ENCODE results near the gene ZNF750. TPM values are rescaled to one million over a fixed set of nuclear protein-coding genes. Genes with fewer than 3 reads are reported as not detected.
A peak's percentile ranks its signal among the peaks of the same experiment; 100 is the strongest.

The ZNF750 gene
- polyA plus RNA-seq, 1 experiment = not detected

DNA sequence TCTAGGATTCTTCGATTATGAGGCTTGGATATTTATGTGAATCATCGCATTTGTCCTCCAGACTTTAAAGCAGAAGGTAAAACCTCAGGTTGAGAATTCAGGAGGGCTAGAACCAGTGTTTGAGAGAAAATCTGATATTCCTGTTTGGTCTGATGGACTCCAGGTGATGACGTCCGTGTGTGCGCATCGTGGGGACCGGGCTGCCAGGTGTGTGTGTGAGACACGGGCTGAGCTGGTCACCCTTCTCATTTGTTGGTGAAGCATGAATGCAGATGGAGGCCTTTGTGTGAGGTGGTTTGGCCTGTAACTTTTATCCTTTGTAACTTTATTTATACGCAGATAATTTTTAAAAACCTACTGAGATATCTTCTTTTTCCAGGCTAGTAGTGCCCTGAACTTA is 42.8 kb downstream of the ZNF750 start:
- no peak for DNase-seq (ENCODE audit: low read depth, low spot score)
- H3K27me3 ChIP-seq (ENCODE audit: control insufficient read depth, insufficient read depth, low read length) = no peaks in the 10 kb centered on the region
- POLR2A ChIA-PET = no interaction called here
- no peak overlapping the region for H3K4me3 ChIP-seq (ENCODE audit: low read depth, low read length)
- TF ChIP-seq, protein P1, sequence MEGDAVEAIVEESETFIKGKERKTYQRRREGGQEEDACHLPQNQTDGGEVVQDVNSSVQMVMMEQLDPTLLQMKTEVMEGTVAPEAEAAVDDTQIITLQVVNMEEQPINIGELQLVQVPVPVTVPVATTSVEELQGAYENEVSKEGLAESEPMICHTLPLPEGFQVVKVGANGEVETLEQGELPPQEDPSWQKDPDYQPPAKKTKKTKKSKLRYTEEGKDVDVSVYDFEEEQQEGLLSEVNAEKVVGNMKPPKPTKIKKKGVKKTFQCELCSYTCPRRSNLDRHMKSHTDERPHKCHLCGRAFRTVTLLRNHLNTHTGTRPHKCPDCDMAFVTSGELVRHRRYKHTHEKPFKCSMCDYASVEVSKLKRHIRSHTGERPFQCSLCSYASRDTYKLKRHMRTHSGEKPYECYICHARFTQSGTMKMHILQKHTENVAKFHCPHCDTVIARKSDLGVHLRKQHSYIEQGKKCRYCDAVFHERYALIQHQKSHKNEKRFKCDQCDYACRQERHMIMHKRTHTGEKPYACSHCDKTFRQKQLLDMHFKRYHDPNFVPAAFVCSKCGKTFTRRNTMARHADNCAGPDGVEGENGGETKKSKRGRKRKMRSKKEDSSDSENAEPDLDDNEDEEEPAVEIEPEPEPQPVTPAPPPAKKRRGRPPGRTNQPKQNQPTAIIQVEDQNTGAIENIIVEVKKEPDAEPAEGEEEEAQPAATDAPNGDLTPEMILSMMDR (IDR thresholded peaks at IDR 0.05; ENCODE audit: low read depth, low read length) = no peak
- CTCF ChIA-PET = no interaction called here
- peaks cover 16% of the 10 kb centered on the region for H3K9me3 ChIP-seq (ENCODE audit: control insufficient read depth, insufficient read depth, low read length)
- no peak overlapping the region for H3K27ac ChIP-seq (ENCODE audit: low read depth, low read length)

DNA sequence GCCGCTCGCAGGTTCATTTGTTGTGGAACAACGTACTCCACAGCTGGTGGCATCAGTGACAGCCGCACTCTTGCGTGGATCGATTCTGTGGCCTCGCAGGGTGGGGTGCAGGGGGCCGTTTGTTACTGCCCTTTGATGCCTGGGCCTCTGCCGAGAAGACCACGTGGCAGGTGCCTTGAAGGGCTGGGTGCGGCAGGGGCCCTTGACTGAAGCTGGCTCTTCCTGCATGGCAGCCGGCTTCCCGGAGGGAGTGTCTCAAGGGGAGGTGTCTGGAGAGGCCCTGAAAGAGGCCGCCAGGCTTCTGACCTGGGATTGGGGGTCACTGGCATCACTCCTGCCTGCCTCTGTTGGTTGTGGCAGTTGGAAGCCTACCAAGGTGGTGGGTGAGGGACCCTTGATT is 44.2 kb downstream of the ZNF750 start:
- no peak overlapping the region for H3K4me3 ChIP-seq (ENCODE audit: low read depth, low read length)
- POLR2A ChIA-PET = no interaction called here
- no peak overlapping the region for H3K27ac ChIP-seq (ENCODE audit: low read depth, low read length)
- no peaks in the 10 kb centered on the region for H3K27me3 ChIP-seq (ENCODE audit: control insufficient read depth, insufficient read depth, low read length)
- CTCF ChIA-PET = interaction anchor here (0.7 kb wide), 1 partner anchor 21 kb away, joined by 3 read pairs; no protein-coding TSS in a partner anchor
- TF ChIP-seq, protein P1 (IDR thresholded peaks at IDR 0.05; ENCODE audit: low read depth, low read length) = no peak
- H3K9me3 ChIP-seq (ENCODE audit: control insufficient read depth, insufficient read depth, low read length) = peaks cover 6% of the 10 kb centered on the region; the same call in 1 of the 2 replicates
- no peak for DNase-seq (ENCODE audit: low read depth, low spot score)

DNA sequence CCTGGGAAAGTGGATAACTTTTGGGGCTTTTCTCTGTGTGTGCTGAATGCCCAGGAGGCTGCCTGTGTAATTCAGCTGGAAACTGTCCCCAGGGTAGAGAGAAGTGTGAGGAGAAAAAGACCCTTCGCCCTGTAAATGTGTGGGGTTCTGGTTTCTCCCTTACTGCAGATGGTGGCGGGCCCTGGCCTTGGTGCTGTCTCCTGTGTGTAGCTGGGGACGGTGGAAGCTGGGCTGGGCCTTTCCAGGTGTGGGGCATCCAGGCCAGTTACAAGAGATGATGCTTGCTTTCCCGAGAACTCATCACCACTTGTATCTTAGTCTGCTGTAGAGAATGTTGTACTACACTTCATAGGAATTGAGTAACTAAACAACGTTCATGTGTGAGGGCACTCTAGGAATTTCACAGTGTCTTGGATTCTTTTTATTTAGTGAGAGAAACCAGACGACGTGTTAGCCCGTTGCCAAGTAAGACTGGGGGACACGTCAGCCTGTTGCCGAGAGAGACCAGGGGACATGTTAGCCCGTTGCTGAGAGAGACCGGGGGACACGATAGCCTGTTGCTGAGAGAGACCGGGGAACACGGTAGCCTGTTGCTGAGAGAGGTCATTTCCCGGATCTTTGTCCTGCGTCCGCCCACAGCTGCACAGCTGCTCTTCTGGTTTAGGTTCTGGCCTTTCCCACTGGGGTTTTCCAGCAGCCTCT is 44.9 kb downstream of the ZNF750 start:
- peaks cover under 1% of the 10 kb centered on the region; the same call in 1 of the 2 replicates for H3K9me3 ChIP-seq (ENCODE audit: control insufficient read depth, insufficient read depth, low read length)
- ChIA-PET CTCF (no interaction called here), POLR2A (interaction anchor here (0.6 kb wide), 1 partner anchor 163 kb away, joined by 4 read pairs; no protein-coding TSS in a partner anchor)
- H3K27me3 ChIP-seq (ENCODE audit: control insufficient read depth, insufficient read depth, low read length) = no peaks in the 10 kb centered on the region
- no peak overlapping the region for H3K27ac ChIP-seq (ENCODE audit: low read depth, low read length)
- DNase-seq (ENCODE audit: low read depth, low spot score) = no peak
- no peak overlapping the region for H3K4me3 ChIP-seq (ENCODE audit: low read depth, low read length)
- TF ChIP-seq, protein P1 (IDR thresholded peaks at IDR 0.05; ENCODE audit: low read depth, low read length) = no peak

DNA sequence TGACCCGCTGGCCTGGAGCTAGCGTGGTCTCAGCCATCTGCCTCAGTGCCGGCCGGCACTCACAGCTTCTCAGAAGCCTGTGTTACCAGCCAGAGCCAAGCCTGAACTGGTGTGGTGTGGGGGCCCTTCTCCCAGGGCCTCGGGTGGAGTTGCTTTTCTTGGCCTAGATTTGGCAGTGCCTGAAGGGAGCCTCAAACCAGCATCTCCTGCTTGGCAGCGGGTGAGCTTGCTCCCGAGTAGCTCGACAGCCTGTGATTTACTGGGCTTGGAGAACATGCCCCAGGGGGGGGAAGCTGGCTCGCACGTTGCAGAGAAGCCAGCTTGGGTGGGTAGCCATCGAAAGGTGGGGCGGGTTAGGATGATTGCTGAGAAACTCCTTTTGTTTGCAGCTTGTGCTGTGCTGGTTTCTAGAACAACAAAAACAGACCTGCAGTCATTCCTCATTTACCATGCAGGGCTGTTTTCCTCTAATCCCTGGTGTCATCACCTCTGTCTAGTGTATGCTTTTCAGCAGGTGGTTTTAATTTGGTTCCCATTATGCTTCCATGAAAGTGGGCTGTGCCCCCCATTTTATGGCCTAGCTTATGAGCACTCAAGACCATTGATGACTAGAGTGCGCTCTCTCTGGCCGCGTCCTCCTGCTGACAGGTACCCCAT is 45.7 kb downstream of the ZNF750 start:
- CTCF ChIA-PET = no interaction called here
- Histone ChIP-seq H3K27me3 (ENCODE audit: control insufficient read depth, insufficient read depth, low read length) (no peaks in the 10 kb centered on the region), H3K9me3 (ENCODE audit: control insufficient read depth, insufficient read depth, low read length) (no peaks in the 10 kb centered on the region; the same call in 1 of the 2 replicates), H3K4me3 (ENCODE audit: low read depth, low read length) (no peak overlapping the region), H3K27ac (ENCODE audit: low read depth, low read length) (no peak overlapping the region)
- DNase-seq (ENCODE audit: low read depth, low spot score) = no peak
- TF ChIP-seq, protein P1 (IDR thresholded peaks at IDR 0.05; ENCODE audit: low read depth, low read length) = no peak
- POLR2A ChIA-PET = interaction anchor here (0.6 kb wide), 1 partner anchor 164 kb away, joined by 4 read pairs; no protein-coding TSS in a partner anchor

DNA sequence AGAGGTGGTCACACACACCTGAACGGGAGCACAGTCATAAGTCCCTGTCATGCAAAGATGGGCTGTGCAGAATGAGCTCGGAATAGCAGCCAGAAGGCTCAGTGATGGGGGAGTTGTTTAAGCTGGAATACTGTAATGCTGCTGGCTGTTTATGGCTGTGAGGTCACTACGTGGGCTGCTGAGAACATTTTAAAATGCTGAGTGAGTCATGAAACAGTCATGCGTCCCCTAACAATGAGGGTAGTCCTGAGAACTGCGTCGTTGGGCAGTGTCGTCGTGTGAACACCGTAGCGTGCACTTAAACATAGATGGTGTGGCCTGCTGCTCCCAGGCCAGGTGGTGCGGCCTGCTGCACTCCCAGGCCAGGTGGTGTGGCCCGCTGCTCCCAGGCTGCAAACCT is 48.3 kb downstream of the ZNF750 start:
- CTCF ChIA-PET = interaction anchor here (1.7 kb wide), 1 partner anchor 10 kb away, joined by 7 read pairs; no protein-coding TSS in a partner anchor
- POLR2A ChIA-PET = no interaction called here
- DNase-seq (ENCODE audit: low read depth, low spot score) = peak; percentile 77

More for the DNA sequence above, 48.3 kb downstream of the ZNF750 start:
- Histone ChIP-seq H3K27me3 (ENCODE audit: control insufficient read depth, insufficient read depth, low read length) (no peaks in the 10 kb centered on the region), H3K27ac (ENCODE audit: low read depth, low read length) (peak overlapping the region; percentile 81), H3K4me3 (ENCODE audit: low read depth, low read length) (no peak overlapping the region), H3K9me3 (ENCODE audit: control insufficient read depth, insufficient read depth, low read length) (no peaks in the 10 kb centered on the region; the same call in 1 of the 2 replicates)
- TF ChIP-seq, protein P1 (IDR thresholded peaks at IDR 0.05; ENCODE audit: low read depth, low read length) = no peak

All from AG04450 (cell line).